GM12878 (cell line): Measurements from ENCODE around the gene NOL11. TPM values are rescaled to one million over a fixed set of nuclear protein-coding genes. Genes with fewer than 3 reads are reported as not detected.

Source experiments
- ATAC-seq: fragments of 200-7000 bp; cut with Tn5 transposase; 3 replicates; pipeline ENCODE4 v1.9.1; 2020; ENCODE audit warnings: mild to moderate bottlenecking, moderate library complexity
- BruUV-seq: library from RNA; stranded (reverse); fragments of 400-500 nt; replicated peaks from 2 replicates; lab custom pipeline; 2021; lab: Mats Ljungman, UMichigan
- CTCF ChIA-PET: fragments of 300-600 bp; sonication (Branson Sonifier 250); formaldehyde crosslinking; extraction: SDS; loops from one replicate; lab custom pipeline; 2021; ENCODE audit warnings: inconsistent platforms; lab: Yijun Ruan, JAX
- POLR2A ChIA-PET: fragments of 350-600 bp; formaldehyde crosslinking; extraction: SDS; loops from one replicate; lab custom pipeline; 2021; ENCODE audit warnings: inconsistent platforms; lab: Charles Lee
- RAD21 ChIA-PET: fragments of 300-600 bp; sonication (Branson Sonifier 250); formaldehyde crosslinking; loops from one replicate; lab custom pipeline; 2023; ENCODE audit warnings: antibody characterized with exemption; ENCODE audit not compliant: unreplicated experiment; lab: Charles Lee
- SMC1A ChIA-PET: fragments of 300-600 bp; sonication (Branson Sonifier 250); formaldehyde crosslinking; loops from one replicate; lab custom pipeline; 2023; ENCODE audit not compliant: unreplicated experiment, uncharacterized antibody; lab: Charles Lee
- DNase-seq: peaks from one replicate; pipeline ENCODE4 v3.0.0-alpha.2; 2011; ENCODE audit warnings: low read depth, low spot score
- FAIRE-seq: peaks from 3 replicates; lab custom pipeline; 2011; peaks lifted over from hg19 to GRCh38; lab: Jason Lieb, UNC
- H2AFZ ChIP-seq: 2 replicates; pipeline ENCODE4 v1.6.0; 2011; ENCODE audit warnings: low read depth, low read length, control low read depth; ENCODE audit not compliant: control insufficient read depth
- H3K27ac ChIP-seq: 2 replicates; pipeline ENCODE4 v1.5.1; 2011; ENCODE audit warnings: control low read depth; ENCODE audit not compliant: control insufficient read depth, insufficient read depth
- H3K27me3 ChIP-seq, 2 experiments: replicated peaks in 1 of 2; 2 replicates each; pipeline versions ENCODE4 v1.6.0 to v1.6.1; 2011; ENCODE audit warnings: low read length in 1 of 2; ENCODE audit not compliant: control insufficient read depth in 2 of 2, insufficient read depth in 2 of 2
- H3K36me3 ChIP-seq, 2 experiments: 2 replicates each; pipeline ENCODE4 v1.5.1; 2011; ENCODE audit warnings: low read length in 1 of 2; ENCODE audit not compliant: control insufficient read depth in 2 of 2, insufficient read depth in 2 of 2
- H3K4me1 ChIP-seq: 2 replicates; pipeline ENCODE4 v1.6.1; 2011; ENCODE audit warnings: mild to moderate bottlenecking, low read length, moderate library complexity, mixed read lengths; ENCODE audit not compliant: control insufficient read depth, insufficient read depth
- H3K4me2 ChIP-seq: 2 replicates; pipeline ENCODE4 v1.6.0; 2011; ENCODE audit warnings: control low read depth; ENCODE audit not compliant: control insufficient read depth, insufficient read depth
- H3K4me3 ChIP-seq: fragments of 200-600 bp; sonication (generic); 2 replicates; pipeline ENCODE4 v1.5.1; 2016
- H3K79me2 ChIP-seq: 2 replicates; pipeline ENCODE4 v1.6.0; 2011; ENCODE audit warnings: low read length; ENCODE audit not compliant: control insufficient read depth, insufficient read depth
- H3K9ac ChIP-seq: 2 replicates; pipeline ENCODE4 v1.8.0; 2011; ENCODE audit warnings: low read length, control low read depth, mixed read lengths; ENCODE audit not compliant: control insufficient read depth, insufficient read depth
- H3K9me3 ChIP-seq: replicated peaks from 3 replicates; pipeline ENCODE4 v1.5.1; 2011; ENCODE audit warnings: mild to moderate bottlenecking, low read length; ENCODE audit not compliant: control insufficient read depth, insufficient read depth
- H4K20me1 ChIP-seq: 2 replicates; pipeline ENCODE4 v1.6.0; 2011; ENCODE audit not compliant: control insufficient read depth, insufficient read depth
- BACH1 ChIP-seq: fragments of 450-650 bp; IDR thresholded peaks from 2 replicates; pipeline ENCODE4 v1.6.1; 2017; ENCODE audit warnings: mild to moderate bottlenecking, borderline replicate concordance
- BRCA1 ChIP-seq: IDR thresholded peaks from 2 replicates; pipeline ENCODE4 v1.6.1; 2011; ENCODE audit warnings: low read depth, low read length, improper control_type of control experiment
- CEBPB ChIP-seq, 2 experiments: fragments of 150-350 bp in 1 of 2; IDR thresholded peaks; 2 replicates each; pipeline ENCODE4 v1.6.1; 2012 to 2014; ENCODE audit warnings: low read depth in 2 of 2, low read length in 2 of 2, borderline replicate concordance in 1 of 2, inconsistent platforms in 1 of 2
- E4F1 ChIP-seq: fragments of 450-650 bp; IDR thresholded peaks from 2 replicates; pipeline ENCODE4 v1.6.1; 2018; ENCODE audit warnings: borderline replicate concordance, mild to moderate bottlenecking; ENCODE audit not compliant: partially characterized antibody
- GATAD2B ChIP-seq: fragments of 450-650 bp; conservative IDR thresholded peaks from 2 replicates; pipeline ENCODE4 v1.6.1; 2017; ENCODE audit warnings: low read depth, mild to moderate bottlenecking, moderate library complexity
- NFYA ChIP-seq: IDR thresholded peaks from 2 replicates; pipeline ENCODE4 v1.6.1; 2011; ENCODE audit warnings: low read depth, mild to moderate bottlenecking, low read length, improper control_type of control experiment, borderline replicate concordance
- ZBED1 ChIP-seq: IDR thresholded peaks from 2 replicates; pipeline ENCODE4 v1.6.1; 2016; ENCODE audit warnings: borderline replicate concordance
- WGBS: methylation state at CpG from one replicate; pipeline ENCODE4 v1.1.6; 2016; ENCODE audit warnings: low lambda C conversion rate; ENCODE audit not compliant: insufficient replicate concordance, insufficient coverage; ENCODE audit errors: missing lambda C conversion rate; 5-methylcytosine and 5-hydroxymethylcytosine counted together
- in situ Hi-C: fragments of 300-500 bp; cut with MboI; formaldehyde crosslinking; loops from 9 replicates; pipeline ENCODE4 v1.14.3; 2018; ENCODE audit warnings: mixed read lengths
- intact Hi-C: fragments of 100-400 bp; cut with micrococcal nuclease; formaldehyde crosslinking; loops from one replicate; pipeline ENCODE4 v1.14.2; 2022; ENCODE audit not compliant: unreplicated experiment
- polyA plus RNA-seq, 11 experiments: library from polyadenylated mRNA; depleted of rRNA in 4 of 11; unstranded in 6 of 11; stranded (reverse) in 5 of 11; fragments of >200 nt; fragmentation: Nextera tagmentation in 4 of 11; fragmentation: Illumina TruSeq in 1 of 11; extraction: Ambion mirVana in 4 of 11; extraction: Trizol in 1 of 11; gene quantifications; 1 replicate in 1 of 11; 2 replicates in 10 of 11; pipeline versions ENCODE4 v1.2.1 to v1.2.3, GENCODE V29; 2011 to 2016; ENCODE audit warnings: inconsistent platforms in 2 of 11, missing spikeins in 2 of 11, low read depth in 1 of 11
- total RNA-seq, 4 experiments: library from RNA; depleted of rRNA in 3 of 4; stranded (reverse); fragments of >200 nt in 3 of 4; fragmentation: Illumina TruSeq in 1 of 4; extraction: Trizol in 1 of 4; gene quantifications; 2 replicates each; pipeline versions ENCODE4 v1.2.1 to v1.2.3, GENCODE V29; 2013 to 2021
- TF ChIP-seq, protein P1 (sequence below): fragments of 450-650 bp; IDR thresholded peaks from 2 replicates; pipeline ENCODE4 v1.6.1; 2017; ENCODE audit warnings: borderline replicate concordance
- TF ChIP-seq, protein P2 (sequence below): fragments of 450-650 bp; IDR thresholded peaks from 2 replicates; pipeline ENCODE4 v1.6.1; 2017; ENCODE audit warnings: antibody characterized with exemption, mild to moderate bottlenecking, moderate library complexity

NOL11 gene
- total and polyA plus RNA-seq, 10 of the 15 experiments (the other 5 are each of a cell fraction or from before 2014, with no cell fraction given): 54.8 to 130 (median 94.6) TPM

DNA sequence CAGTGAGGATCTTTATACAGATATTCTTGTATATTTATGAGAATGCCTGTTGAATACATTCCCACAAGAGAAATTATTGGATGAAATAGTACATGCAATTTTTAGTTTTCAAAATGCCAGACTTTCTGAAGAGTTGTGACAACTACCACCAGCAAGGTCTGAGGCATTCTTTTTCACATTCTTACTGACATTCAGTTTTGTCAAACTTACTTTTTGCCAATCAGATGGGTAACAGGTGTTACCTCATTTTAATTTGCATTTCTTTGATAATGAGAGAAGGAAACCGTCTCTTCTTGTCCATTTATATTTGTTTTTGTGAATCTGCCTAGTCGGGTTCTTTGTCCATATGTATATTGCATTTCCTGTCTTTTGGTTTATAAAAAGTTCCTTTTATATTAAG lies 24.3 kb downstream of the NOL11 start (continued):
- TF ChIP-seq, protein P1, sequence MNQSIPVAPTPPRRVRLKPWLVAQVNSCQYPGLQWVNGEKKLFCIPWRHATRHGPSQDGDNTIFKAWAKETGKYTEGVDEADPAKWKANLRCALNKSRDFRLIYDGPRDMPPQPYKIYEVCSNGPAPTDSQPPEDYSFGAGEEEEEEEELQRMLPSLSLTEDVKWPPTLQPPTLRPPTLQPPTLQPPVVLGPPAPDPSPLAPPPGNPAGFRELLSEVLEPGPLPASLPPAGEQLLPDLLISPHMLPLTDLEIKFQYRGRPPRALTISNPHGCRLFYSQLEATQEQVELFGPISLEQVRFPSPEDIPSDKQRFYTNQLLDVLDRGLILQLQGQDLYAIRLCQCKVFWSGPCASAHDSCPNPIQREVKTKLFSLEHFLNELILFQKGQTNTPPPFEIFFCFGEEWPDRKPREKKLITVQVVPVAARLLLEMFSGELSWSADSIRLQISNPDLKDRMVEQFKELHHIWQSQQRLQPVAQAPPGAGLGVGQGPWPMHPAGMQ: no peak

GRCh38 chr17:67746704-67747571 lies 29.2 kb downstream of the NOL11 start:
- in situ Hi-C loops (no loop called here), intact Hi-C loops (no loop called here)
- H3K9me3 ChIP-seq: no peaks in the 10 kb centered on the region; the same call in 2 of the 3 replicates
- H3K27ac ChIP-seq: no peak overlapping the region
- no TSS peak for BruUV-seq
- no peaks in the 10 kb centered on the region for H3K4me1 ChIP-seq
- no peak overlapping the region for H3K4me3 ChIP-seq
- H3K27me3 ChIP-seq: no peaks in the 10 kb centered on the region
- DNase-seq: no peak
- H3K4me2 ChIP-seq: no peak overlapping the region
- WGBS: 79% methylated on average over 14 of the region's 14 CpGs
- H3K36me3 ChIP-seq: peaks cover 12 to 28% of the 10 kb centered on the region in 2 experiments
- no peaks in the 10 kb centered on the region for H3K79me2 ChIP-seq
- ChIA-PET POLR2A (interaction anchor here (1.3 kb wide), 1 partner anchor 8 kb away, joined by 6 read pairs; no protein-coding TSS in a partner anchor), CTCF (interaction anchor here (1.4 kb wide), 2 partner anchors 8 to 11 kb away, joined by 3 read pairs; no protein-coding TSS in a partner anchor), RAD21 (no interaction called here), SMC1A (interaction anchor here (1.5 kb wide), 1 partner anchor 12 kb away, joined by 3 read pairs; no protein-coding TSS in a partner anchor)
- no peak overlapping the region for H2AFZ ChIP-seq
- FAIRE-seq: no peak
- no peak overlapping the region for H3K9ac ChIP-seq
- TF ChIP-seq E4F1: no peak
- no peak for TF ChIP-seq BRCA1
- TF ChIP-seq NFYA: no peak
- TF ChIP-seq, protein P2, sequence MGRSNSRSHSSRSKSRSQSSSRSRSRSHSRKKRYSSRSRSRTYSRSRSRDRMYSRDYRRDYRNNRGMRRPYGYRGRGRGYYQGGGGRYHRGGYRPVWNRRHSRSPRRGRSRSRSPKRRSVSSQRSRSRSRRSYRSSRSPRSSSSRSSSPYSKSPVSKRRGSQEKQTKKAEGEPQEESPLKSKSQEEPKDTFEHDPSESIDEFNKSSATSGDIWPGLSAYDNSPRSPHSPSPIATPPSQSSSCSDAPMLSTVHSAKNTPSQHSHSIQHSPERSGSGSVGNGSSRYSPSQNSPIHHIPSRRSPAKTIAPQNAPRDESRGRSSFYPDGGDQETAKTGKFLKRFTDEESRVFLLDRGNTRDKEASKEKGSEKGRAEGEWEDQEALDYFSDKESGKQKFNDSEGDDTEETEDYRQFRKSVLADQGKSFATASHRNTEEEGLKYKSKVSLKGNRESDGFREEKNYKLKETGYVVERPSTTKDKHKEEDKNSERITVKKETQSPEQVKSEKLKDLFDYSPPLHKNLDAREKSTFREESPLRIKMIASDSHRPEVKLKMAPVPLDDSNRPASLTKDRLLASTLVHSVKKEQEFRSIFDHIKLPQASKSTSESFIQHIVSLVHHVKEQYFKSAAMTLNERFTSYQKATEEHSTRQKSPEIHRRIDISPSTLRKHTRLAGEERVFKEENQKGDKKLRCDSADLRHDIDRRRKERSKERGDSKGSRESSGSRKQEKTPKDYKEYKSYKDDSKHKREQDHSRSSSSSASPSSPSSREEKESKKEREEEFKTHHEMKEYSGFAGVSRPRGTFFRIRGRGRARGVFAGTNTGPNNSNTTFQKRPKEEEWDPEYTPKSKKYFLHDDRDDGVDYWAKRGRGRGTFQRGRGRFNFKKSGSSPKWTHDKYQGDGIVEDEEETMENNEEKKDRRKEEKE: no peak
- no peak for TF ChIP-seq GATAD2B
- no peak for TF ChIP-seq ZBED1
- no peak for TF ChIP-seq CEBPB (IDR thresholded peaks at IDR 0.05; ENCODE audit: borderline replicate concordance in 1 of 2, low read depth in 2 of 2, low read length in 2 of 2)
- TF ChIP-seq BACH1: no peak
- H4K20me1 ChIP-seq: no peaks in the 10 kb centered on the region
- no peak for ATAC-seq
